Parathyroid adenoma (tissue), 2 donors: ENCODE results near the gene GARIN1A.
A peak's percentile ranks its signal among the peaks of the same experiment; 100 is the strongest.

ENCODE experiments used
- H2AFZ ChIP-seq: fragments of 300-600 bp; sonication (generic); one replicate; pipeline ENCODE4 v1.7.0; 2017; ENCODE audit warnings: antibody characterized with exemption, mild to moderate bottlenecking
- H3K27ac ChIP-seq: fragments of 300-600 bp; sonication (generic); one replicate; pipeline ENCODE4 v1.7.0; 2017
- H3K27me3 ChIP-seq: fragments of 300-600 bp; sonication (generic); one replicate; pipeline ENCODE4 v1.7.0; 2017; ENCODE audit warnings: low read length; ENCODE audit not compliant: control insufficient read depth, insufficient read depth
- H3K36me3 ChIP-seq: fragments of 300-600 bp; sonication (generic); one replicate; pipeline ENCODE4 v1.7.0; 2017; ENCODE audit warnings: low read length; ENCODE audit not compliant: control insufficient read depth, insufficient read depth
- H3K4me1 ChIP-seq: fragments of 300-600 bp; sonication (generic); one replicate; pipeline ENCODE4 v1.7.0; 2017; ENCODE audit warnings: control low read depth
- H3K4me2 ChIP-seq: fragments of 300-600 bp; sonication (generic); one replicate; pipeline ENCODE4 v1.7.0; 2017; ENCODE audit warnings: low read length
- H3K4me3 ChIP-seq: fragments of 300-600 bp; sonication (generic); one replicate; pipeline ENCODE4 v1.7.0; 2017; ENCODE audit warnings: low read depth, low read length
- H3K79me2 ChIP-seq: fragments of 300-600 bp; sonication (generic); one replicate; pipeline ENCODE4 v1.7.0; 2017; ENCODE audit warnings: control low read depth
- H3K9ac ChIP-seq: fragments of 300-600 bp; sonication (generic); one replicate; pipeline ENCODE4 v1.7.0; 2017; ENCODE audit warnings: mild to moderate bottlenecking
- H3K9me3 ChIP-seq: fragments of 300-600 bp; sonication (generic); one replicate; pipeline ENCODE4 v1.7.0; 2017; ENCODE audit warnings: low read length; ENCODE audit not compliant: control insufficient read depth
- TF ChIP-seq, protein P1 (sequence below): fragments of 300-600 bp; sonication (generic); IDR thresholded peaks from one replicate; pipeline ENCODE4 v1.7.0; 2017; ENCODE audit warnings: antibody characterized with exemption, mild to moderate bottlenecking
- donor health status: primary hyperparathyroidism.

The GARIN1A gene

DNA sequence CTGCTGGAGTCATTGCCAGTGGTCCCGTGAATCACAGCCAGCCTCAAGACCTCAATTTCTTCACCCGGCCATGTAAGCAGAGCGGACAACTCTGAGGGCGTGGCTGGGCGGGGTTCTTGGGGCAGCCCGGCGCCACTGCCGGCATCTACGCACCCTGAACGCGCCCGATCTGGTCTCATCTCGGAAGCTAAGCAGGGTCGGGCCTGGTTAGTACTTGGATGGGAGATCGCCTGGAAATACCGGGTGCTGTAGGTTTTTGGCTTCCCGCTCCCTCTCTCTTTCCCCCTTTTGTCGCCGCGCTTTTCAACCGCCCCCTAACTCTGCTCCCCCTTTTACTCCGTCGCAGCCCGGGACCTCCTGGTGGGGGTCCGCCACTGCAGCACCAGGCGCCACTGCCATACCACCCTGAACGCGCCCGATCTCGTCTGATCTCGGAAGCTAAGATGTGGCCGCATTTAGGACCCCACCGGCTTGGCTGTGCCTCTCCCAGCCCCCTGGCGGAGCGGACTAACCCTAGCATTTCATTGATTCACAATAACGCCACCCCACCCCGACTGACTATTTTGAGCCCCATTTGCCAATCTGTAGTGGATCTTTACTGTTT is 25.3 kb downstream of the GARIN1A start:
- no peaks in the 10 kb centered on the region for H3K36me3 ChIP-seq
- H3K27ac ChIP-seq = no peak overlapping the region
- peak overlapping the region; percentile 53 for H2AFZ ChIP-seq
- H3K27me3 ChIP-seq = peaks cover 4% of the 10 kb centered on the region
- no peaks in the 10 kb centered on the region for H3K4me1 ChIP-seq
- TF ChIP-seq, protein P1, sequence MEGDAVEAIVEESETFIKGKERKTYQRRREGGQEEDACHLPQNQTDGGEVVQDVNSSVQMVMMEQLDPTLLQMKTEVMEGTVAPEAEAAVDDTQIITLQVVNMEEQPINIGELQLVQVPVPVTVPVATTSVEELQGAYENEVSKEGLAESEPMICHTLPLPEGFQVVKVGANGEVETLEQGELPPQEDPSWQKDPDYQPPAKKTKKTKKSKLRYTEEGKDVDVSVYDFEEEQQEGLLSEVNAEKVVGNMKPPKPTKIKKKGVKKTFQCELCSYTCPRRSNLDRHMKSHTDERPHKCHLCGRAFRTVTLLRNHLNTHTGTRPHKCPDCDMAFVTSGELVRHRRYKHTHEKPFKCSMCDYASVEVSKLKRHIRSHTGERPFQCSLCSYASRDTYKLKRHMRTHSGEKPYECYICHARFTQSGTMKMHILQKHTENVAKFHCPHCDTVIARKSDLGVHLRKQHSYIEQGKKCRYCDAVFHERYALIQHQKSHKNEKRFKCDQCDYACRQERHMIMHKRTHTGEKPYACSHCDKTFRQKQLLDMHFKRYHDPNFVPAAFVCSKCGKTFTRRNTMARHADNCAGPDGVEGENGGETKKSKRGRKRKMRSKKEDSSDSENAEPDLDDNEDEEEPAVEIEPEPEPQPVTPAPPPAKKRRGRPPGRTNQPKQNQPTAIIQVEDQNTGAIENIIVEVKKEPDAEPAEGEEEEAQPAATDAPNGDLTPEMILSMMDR = no peak
- no peaks in the 10 kb centered on the region for H3K79me2 ChIP-seq
- H3K4me2 ChIP-seq = no peak overlapping the region
- H3K9ac ChIP-seq = no peak overlapping the region
- H3K9me3 ChIP-seq = no peaks in the 10 kb centered on the region
- H3K4me3 ChIP-seq = no peak overlapping the region

DNA sequence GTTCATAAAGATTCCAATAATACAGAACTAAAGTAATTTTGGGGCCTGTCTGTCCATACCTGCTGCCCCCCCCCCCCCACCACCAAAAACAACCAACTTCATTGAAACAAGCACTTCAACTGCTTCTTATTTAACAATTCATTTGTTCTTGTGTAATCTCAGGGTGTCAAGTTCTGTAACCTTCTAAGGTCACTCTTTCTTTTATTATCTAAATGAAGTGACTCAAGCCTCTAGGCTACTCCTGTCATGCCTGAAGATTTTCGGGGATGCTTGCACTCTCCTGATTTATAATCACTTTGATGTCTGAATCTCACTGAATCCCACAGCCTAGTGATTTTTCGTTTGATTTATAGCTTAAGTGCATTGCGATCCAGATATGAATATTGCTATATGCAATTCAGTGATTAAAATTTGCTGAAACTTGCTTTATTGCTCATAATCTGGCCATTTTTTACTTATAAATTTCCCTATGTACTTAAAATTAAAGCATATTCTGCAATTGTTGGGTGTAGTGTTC is 27.2 kb downstream of the GARIN1A start:
- peaks cover 4% of the 10 kb centered on the region for H3K27me3 ChIP-seq
- TF ChIP-seq, protein P1 = no peak
- no peaks in the 10 kb centered on the region for H3K36me3 ChIP-seq
- H3K4me3 ChIP-seq = no peak overlapping the region
- H2AFZ ChIP-seq = no peak overlapping the region
- no peak overlapping the region for H3K9ac ChIP-seq
- no peak overlapping the region for H3K27ac ChIP-seq
- no peak overlapping the region for H3K4me2 ChIP-seq
- no peaks in the 10 kb centered on the region for H3K4me1 ChIP-seq
- H3K9me3 ChIP-seq = no peaks in the 10 kb centered on the region
- H3K79me2 ChIP-seq = no peaks in the 10 kb centered on the region

DNA sequence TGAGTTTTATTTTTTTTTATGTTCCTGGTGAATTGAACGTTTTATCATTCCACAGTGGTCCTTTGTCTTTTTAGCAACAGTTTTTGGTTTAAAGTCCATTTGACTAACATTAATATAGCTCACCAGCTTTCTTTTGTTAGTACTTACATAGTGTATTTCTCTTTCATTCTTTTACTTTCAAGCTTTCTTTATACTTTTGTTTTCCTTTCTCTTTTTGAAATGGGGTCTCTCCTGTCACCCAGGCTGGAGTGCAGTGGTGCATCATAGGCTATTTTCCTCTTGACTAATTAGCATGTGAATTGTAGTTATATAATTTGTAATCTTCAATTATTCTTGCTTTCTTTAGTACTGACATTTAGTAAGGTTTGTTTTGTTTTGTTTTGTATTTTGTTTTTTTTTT is 27.8 kb downstream of the GARIN1A start:
- no peak overlapping the region for H3K4me3 ChIP-seq
- H3K9me3 ChIP-seq = no peaks in the 10 kb centered on the region
- no peak overlapping the region for H3K27ac ChIP-seq
- H2AFZ ChIP-seq = no peak overlapping the region
- H3K79me2 ChIP-seq = no peaks in the 10 kb centered on the region
- no peak overlapping the region for H3K4me2 ChIP-seq
- peaks cover 4% of the 10 kb centered on the region for H3K27me3 ChIP-seq
- no peak overlapping the region for H3K9ac ChIP-seq
- no peaks in the 10 kb centered on the region for H3K36me3 ChIP-seq
- TF ChIP-seq, protein P1 = no peak
- no peaks in the 10 kb centered on the region for H3K4me1 ChIP-seq

DNA sequence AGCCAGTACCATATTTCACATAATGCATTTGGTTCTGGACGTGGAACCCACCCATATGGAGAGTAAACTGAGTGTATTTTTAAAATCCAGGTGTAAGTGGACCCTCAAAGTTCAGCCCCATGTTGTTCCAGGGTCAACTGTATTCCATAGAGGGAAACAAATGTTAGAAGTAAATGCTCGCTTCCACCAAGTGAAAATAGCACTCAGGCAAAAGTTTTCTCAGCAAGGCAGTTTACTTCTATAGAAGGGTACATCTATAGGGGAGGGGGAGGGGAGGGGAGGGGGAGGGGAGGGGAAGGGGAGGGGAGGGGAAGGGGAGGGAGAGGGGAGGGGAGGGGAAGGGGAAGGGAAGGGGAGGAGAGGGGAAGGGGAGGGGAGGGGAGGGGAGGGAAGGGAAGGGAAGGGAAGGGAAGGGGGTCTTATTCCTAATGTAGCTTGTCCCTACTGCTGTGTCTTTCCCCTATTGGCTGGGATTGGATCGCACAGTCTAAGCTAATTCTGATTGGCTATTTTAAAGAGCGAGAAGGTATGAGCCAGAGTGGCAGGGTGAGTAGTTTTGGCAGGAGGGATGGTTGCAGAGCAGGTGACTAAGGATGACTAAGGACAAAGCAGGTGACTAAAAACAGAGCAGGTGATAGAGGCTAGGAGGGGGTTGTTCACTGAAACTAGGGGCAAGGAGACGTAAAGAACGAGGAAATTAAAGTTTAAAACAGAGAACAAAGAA is 29.1 kb downstream of the GARIN1A start:
- Histone ChIP-seq H3K4me1 (no peaks in the 10 kb centered on the region), H3K9ac (no peak overlapping the region), H3K79me2 (no peaks in the 10 kb centered on the region)

More for the DNA sequence above, 29.1 kb downstream of the GARIN1A start:
- no peak overlapping the region for H3K27ac ChIP-seq
- no peak overlapping the region for H3K4me3 ChIP-seq
- TF ChIP-seq, protein P1 = no peak
- H3K27me3 ChIP-seq = peaks cover 4% of the 10 kb centered on the region
- no peaks in the 10 kb centered on the region for H3K9me3 ChIP-seq
- no peak overlapping the region for H2AFZ ChIP-seq
- H3K4me2 ChIP-seq = no peak overlapping the region
- no peaks in the 10 kb centered on the region for H3K36me3 ChIP-seq
